Neural progenitor cell (in vitro differentiated cells): ENCODE results near the gene TMEM253. TPM values are rescaled to one million over a fixed set of nuclear protein-coding genes. Genes with fewer than 3 reads are reported as not detected.

ENCODE experiments used
- DNase-seq: peaks from one replicate; pipeline ENCODE4 v3.0.0-alpha.2; 2016; ENCODE audit warnings: low spot score
- H2AFZ ChIP-seq: fragments of 200-600 bp; sonication (generic); replicated peaks from 2 replicates; pipeline ENCODE4 v1.6.1; 2016; ENCODE audit warnings: antibody characterized with exemption
- H3F3A ChIP-seq: fragments of 200-600 bp; sonication (generic); 2 replicates; pipeline ENCODE4 v1.6.1; 2016; ENCODE audit warnings: antibody characterized with exemption, low read depth
- H3K27ac ChIP-seq: fragments of 200-600 bp; sonication (generic); 2 replicates; pipeline ENCODE4 v1.5.1; 2016; ENCODE audit warnings: mild to moderate bottlenecking
- H3K27me3 ChIP-seq: fragments of 200-600 bp; sonication (generic); 2 replicates; pipeline ENCODE4 v1.6.1; 2016; ENCODE audit warnings: mild to moderate bottlenecking, moderate library complexity
- H3K36me3 ChIP-seq: fragments of 200-600 bp; sonication (generic); 2 replicates; pipeline ENCODE4 v1.5.1; 2016
- H3K4me1 ChIP-seq: fragments of 200-600 bp; sonication (generic); 2 replicates; pipeline ENCODE4 v1.6.1; 2016; ENCODE audit warnings: mixed run types
- H3K4me2 ChIP-seq: fragments of 200-600 bp; sonication (generic); 2 replicates; pipeline ENCODE4 v1.6.1; 2016
- H3K4me3 ChIP-seq: fragments of 200-600 bp; sonication (generic); 2 replicates; pipeline ENCODE4 v1.5.1; 2016
- H3K79me2 ChIP-seq: fragments of 200-600 bp; sonication (generic); 2 replicates; pipeline ENCODE4 v1.6.1; 2016; ENCODE audit warnings: low read depth
- H3K9ac ChIP-seq: fragments of 200-600 bp; sonication (generic); 2 replicates; pipeline ENCODE4 v1.6.1; 2016
- H3K9me3 ChIP-seq: fragments of 200-600 bp; sonication (generic); 2 replicates; pipeline ENCODE4 v1.5.1; 2016; ENCODE audit warnings: low read depth
- H4K20me1 ChIP-seq: fragments of 200-600 bp; sonication (generic); 2 replicates; pipeline ENCODE4 v1.6.1; 2016; ENCODE audit warnings: low read depth
- H3K27ac Mint-ChIP-seq: 3 replicates; pipeline ENCODE4 v1.8.0; 2021; ENCODE audit warnings: mixed read lengths
- H3K27me3 Mint-ChIP-seq: 2 replicates; pipeline ENCODE4 v1.8.0; 2022; ENCODE audit warnings: low read depth, mild to moderate bottlenecking, inconsistent platforms, moderate library complexity, mixed read lengths; ENCODE audit not compliant: insufficient read depth
- H3K36me3 Mint-ChIP-seq: 3 replicates; pipeline ENCODE4 v1.8.0; 2021; ENCODE audit warnings: mixed read lengths
- H3K4me1 Mint-ChIP-seq: 3 replicates; pipeline ENCODE4 v1.8.0; 2021; ENCODE audit warnings: mixed read lengths
- H3K4me3 Mint-ChIP-seq: 3 replicates; pipeline ENCODE4 v1.8.0; 2021; ENCODE audit warnings: mild to moderate bottlenecking, moderate library complexity, mixed read lengths
- H3K9me3 Mint-ChIP-seq: 3 replicates; pipeline ENCODE4 v1.8.0; 2020; ENCODE audit warnings: mixed read lengths
- CTCF ChIP-seq: fragments of 200-600 bp; sonication (generic); IDR thresholded peaks from 2 replicates; pipeline ENCODE4 v1.5.1; 2017; ENCODE audit warnings: antibody characterized with exemption, mild to moderate bottlenecking
- EZH2 ChIP-seq: fragments of 200-600 bp; sonication (generic); IDR thresholded peaks from 2 replicates; pipeline ENCODE4 v1.6.1; 2017; ENCODE audit warnings: antibody characterized with exemption, mild to moderate bottlenecking, moderate library complexity
- EZH2phosphoT487 ChIP-seq: fragments of 200-600 bp; sonication (generic); IDR thresholded peaks from 2 replicates; pipeline ENCODE4 v1.6.1; 2017; ENCODE audit warnings: antibody characterized with exemption
- total RNA-seq: library from RNA; depleted of rRNA; stranded (reverse); fragments of >200 nt; gene quantifications from 2 replicates; pipeline ENCODE4 v1.2.3, GENCODE V29; 2015; ENCODE audit warnings: low replicate concordance

The TMEM253 gene
- total RNA-seq, 1 donor from 2014 or later: 0.22 TPM

DNA sequence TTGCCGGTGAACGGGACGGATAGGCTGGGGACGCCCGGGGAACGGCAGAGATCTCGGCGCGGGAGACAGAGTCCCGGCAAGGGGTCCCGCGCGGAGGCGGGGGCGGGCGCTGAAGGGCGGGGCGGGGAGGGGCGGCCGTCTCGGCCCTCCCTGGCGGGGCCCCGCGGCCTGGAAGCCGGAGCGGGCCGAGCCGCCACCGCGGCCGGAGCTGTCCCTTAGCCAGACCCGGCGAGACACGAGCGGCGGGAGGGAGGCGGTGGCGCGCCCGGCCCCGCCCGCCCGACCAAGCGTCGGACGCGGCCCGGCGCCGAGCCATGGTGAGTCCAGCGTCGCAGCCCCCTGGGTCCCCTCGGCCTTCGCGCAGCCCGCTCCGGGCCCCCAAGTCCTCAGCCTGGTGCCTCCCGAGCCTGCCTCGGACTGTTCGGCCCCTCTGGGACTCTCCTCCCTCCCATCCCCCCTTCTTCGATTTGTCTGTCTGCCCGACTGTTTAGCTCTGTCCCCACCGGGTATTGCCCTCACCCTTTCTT is 30.7 kb upstream of the TMEM253 start, which contains the start of gene ARHGEF40:
Gene ARHGEF40 (plus strand): TSS at position 222 of the 527 bp plus-strand sequence. CDS start 93 bp downstream, at position 315.
- DNase-seq: peak; percentile 84
- H3K27ac Mint-ChIP-seq: peak within 1 kb of the TSS; percentile 98
- H3K4me3 ChIP-seq: peak within 1 kb of the TSS; percentile 75
- peaks cover 13% of the 10 kb centered on the region for H4K20me1 ChIP-seq
- TF ChIP-seq EZH2 (no peak), CTCF (no peak), EZH2phosphoT487 (no peak)
- peak within 1 kb of the TSS; percentile 92 for H3K4me2 ChIP-seq
- H3K36me3 ChIP-seq: no peaks in the 10 kb centered on the region
- peak within 1 kb of the TSS; percentile 51 for H3K9ac ChIP-seq
- H2AFZ ChIP-seq: peak within 1 kb of the TSS; percentile 38
- peaks cover 45% of the 10 kb centered on the region for H3F3A ChIP-seq
- peak within 1 kb of the TSS; percentile 97 for H3K4me3 Mint-ChIP-seq
- H3K79me2 ChIP-seq: peaks cover 23% of the 10 kb centered on the region
- peaks cover 7% of the 10 kb centered on the region for H3K27me3 ChIP-seq
- H3K9me3 ChIP-seq: no peaks in the 10 kb centered on the region
- H3K27ac ChIP-seq: peak within 1 kb of the TSS; percentile 68
- H3K4me1 Mint-ChIP-seq: peaks cover 35% of the 10 kb centered on the region
- no peaks in the 10 kb centered on the region for H3K9me3 Mint-ChIP-seq
- peaks cover 9% of the 10 kb centered on the region for H3K27me3 Mint-ChIP-seq
- H3K36me3 Mint-ChIP-seq: peaks cover 20% of the 10 kb centered on the region
- peaks cover 10% of the 10 kb centered on the region for H3K4me1 ChIP-seq

DNA sequence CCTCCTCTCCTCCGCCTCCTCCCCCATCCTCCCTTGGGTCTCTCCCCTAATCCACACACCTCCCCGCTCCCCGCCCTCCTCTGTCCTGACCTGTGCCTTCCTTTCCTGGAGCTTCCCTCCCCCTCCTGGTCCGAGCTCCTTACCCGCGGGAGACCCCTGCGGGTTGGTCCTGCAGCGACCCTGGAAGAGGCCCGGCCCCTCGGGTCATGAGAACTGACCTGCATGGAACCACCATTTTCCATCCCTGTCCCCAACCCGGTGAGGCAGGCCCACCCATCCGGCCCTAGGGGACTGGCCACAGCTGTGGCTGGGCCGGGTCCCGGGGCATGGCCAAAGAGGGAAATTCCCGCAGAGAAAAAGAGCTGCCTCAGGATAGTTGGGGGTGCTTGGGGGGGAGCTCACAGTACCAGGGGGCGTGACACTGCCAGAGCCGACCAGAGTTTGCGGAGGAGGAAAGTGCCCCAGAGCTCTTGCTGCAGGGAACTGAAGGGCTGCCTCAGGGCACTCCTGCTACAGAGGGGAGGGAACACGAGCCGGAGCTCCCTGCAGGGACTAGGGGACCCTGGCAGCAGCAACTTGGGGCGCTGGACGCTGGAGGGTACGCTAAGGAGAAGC is 30.1 kb upstream of the TMEM253 start:
- Histone ChIP-seq H3K36me3 (no peaks in the 10 kb centered on the region), H4K20me1 (peaks cover 13% of the 10 kb centered on the region), H3K9ac (no peak overlapping the region), H3K79me2 (peaks cover 23% of the 10 kb centered on the region), H3K27me3 (peaks cover 7% of the 10 kb centered on the region), H3K4me3 (peak overlapping the region; percentile 75), H3K27ac (peak overlapping the region; percentile 68), H2AFZ (no peak overlapping the region), H3F3A (peaks cover 45% of the 10 kb centered on the region), H3K9me3 (no peaks in the 10 kb centered on the region), H3K4me2 (peak overlapping the region; percentile 92), H3K4me1 (peaks cover 10% of the 10 kb centered on the region)
- peaks cover 35% of the 10 kb centered on the region for H3K4me1 Mint-ChIP-seq
- TF ChIP-seq CTCF (peak; percentile 37), EZH2 (no peak), EZH2phosphoT487 (no peak)
- peaks cover 22% of the 10 kb centered on the region for H3K36me3 Mint-ChIP-seq
- no peaks in the 10 kb centered on the region for H3K9me3 Mint-ChIP-seq
- H3K27ac Mint-ChIP-seq: peak overlapping the region; percentile 97
- peak; percentile 89 for DNase-seq
- peak overlapping the region; percentile 97 for H3K4me3 Mint-ChIP-seq
- H3K27me3 Mint-ChIP-seq: peaks cover 9% of the 10 kb centered on the region

- TF ChIP-seq CTCF (no peak), EZH2 (no peak), EZH2phosphoT487 (no peak)
- peak overlapping the region; percentile 97 for H3K27ac Mint-ChIP-seq
- Histone ChIP-seq H3K79me2 (peaks cover 23% of the 10 kb centered on the region), H3K36me3 (no peaks in the 10 kb centered on the region), H3K9ac (no peak overlapping the region), H4K20me1 (peaks cover 13% of the 10 kb centered on the region), H3K4me1 (peaks cover 10% of the 10 kb centered on the region), H3K4me3 (peak overlapping the region; percentile 75), H3F3A (peaks cover 45% of the 10 kb centered on the region), H3K27ac (peak overlapping the region; percentile 68), H3K4me2 (peak overlapping the region; percentile 92), H3K9me3 (no peaks in the 10 kb centered on the region), H3K27me3 (peaks cover 7% of the 10 kb centered on the region), H2AFZ (no peak overlapping the region)
- no peaks in the 10 kb centered on the region for H3K9me3 Mint-ChIP-seq
- peak overlapping the region; percentile 97 for H3K4me3 Mint-ChIP-seq
- DNase-seq: peak; percentile 90
- H3K4me1 Mint-ChIP-seq: peaks cover 35% of the 10 kb centered on the region
- H3K27me3 Mint-ChIP-seq: peaks cover 9% of the 10 kb centered on the region
- H3K36me3 Mint-ChIP-seq: peaks cover 29% of the 10 kb centered on the region
Observed at GRCh38 chr14:21071225-21072030, 29.4 kb upstream of the TMEM253 start.
